ENCODE measurements around the gene JMJD1C.

DNA sequence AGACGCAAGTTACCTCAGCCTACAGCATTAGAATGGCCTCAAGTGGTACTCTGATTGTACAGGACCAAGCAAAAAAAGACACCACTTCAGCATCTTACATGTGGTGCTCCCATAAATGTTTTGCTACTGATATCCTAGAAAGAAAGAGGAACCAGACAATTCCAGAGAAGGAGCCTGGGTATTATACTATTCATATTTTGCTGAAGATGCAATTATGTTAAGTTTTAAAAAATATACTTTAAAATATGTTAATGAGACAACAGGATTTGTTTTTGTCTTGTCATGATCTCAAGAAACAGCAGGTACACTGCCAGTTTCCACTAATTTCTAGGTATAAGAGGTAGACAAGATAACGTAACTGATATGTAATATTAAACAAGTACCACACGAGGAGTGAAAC lies 92.6 kb downstream of the JMJD1C start:
- TF ChIP-seq, protein P1, sequence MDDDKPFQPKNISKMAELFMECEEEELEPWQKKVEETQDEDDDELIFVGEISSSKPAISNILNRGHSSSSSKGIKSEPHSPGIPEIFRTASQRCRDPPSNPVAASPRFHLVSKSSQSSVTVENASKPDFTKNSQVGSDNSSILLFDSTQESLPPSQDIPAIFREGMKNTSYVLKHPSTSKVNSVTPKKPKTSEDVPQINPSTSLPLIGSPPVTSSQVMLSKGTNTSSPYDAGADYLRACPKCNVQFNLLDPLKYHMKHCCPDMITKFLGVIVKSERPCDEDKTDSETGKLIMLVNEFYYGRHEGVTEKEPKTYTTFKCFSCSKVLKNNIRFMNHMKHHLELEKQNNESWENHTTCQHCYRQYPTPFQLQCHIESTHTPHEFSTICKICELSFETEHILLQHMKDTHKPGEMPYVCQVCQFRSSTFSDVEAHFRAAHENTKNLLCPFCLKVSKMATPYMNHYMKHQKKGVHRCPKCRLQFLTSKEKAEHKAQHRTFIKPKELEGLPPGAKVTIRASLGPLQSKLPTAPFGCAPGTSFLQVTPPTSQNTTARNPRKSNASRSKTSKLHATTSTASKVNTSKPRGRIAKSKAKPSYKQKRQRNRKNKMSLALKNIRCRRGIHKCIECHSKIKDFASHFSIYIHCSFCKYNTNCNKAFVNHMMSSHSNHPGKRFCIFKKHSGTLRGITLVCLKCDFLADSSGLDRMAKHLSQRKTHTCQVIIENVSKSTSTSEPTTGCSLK (tag by site-specific recombination; IDR thresholded peaks at IDR 0.05) = no peak
- TF ChIP-seq ZFP69B (tag by site-specific recombination; IDR thresholded peaks at IDR 0.05) = no peak
- TF ChIP-seq, protein P2, sequence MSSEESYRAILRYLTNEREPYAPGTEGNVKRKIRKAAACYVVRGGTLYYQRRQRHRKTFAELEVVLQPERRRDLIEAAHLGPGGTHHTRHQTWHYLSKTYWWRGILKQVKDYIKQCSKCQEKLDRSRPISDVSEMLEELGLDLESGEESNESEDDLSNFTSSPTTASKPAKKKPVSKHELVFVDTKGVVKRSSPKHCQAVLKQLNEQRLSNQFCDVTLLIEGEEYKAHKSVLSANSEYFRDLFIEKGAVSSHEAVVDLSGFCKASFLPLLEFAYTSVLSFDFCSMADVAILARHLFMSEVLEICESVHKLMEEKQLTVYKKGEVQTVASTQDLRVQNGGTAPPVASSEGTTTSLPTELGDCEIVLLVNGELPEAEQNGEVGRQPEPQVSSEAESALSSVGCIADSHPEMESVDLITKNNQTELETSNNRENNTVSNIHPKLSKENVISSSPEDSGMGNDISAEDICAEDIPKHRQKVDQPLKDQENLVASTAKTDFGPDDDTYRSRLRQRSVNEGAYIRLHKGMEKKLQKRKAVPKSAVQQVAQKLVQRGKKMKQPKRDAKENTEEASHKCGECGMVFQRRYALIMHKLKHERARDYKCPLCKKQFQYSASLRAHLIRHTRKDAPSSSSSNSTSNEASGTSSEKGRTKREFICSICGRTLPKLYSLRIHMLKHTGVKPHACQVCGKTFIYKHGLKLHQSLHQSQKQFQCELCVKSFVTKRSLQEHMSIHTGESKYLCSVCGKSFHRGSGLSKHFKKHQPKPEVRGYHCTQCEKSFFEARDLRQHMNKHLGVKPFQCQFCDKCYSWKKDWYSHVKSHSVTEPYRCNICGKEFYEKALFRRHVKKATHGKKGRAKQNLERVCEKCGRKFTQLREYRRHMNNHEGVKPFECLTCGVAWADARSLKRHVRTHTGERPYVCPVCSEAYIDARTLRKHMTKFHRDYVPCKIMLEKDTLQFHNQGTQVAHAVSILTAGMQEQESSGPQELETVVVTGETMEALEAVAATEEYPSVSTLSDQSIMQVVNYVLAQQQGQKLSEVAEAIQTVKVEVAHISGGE (tag by site-specific recombination; conservative IDR thresholded peaks at IDR 0.05; ENCODE audit: low read depth) = no peak
- TF ChIP-seq, protein P3, sequence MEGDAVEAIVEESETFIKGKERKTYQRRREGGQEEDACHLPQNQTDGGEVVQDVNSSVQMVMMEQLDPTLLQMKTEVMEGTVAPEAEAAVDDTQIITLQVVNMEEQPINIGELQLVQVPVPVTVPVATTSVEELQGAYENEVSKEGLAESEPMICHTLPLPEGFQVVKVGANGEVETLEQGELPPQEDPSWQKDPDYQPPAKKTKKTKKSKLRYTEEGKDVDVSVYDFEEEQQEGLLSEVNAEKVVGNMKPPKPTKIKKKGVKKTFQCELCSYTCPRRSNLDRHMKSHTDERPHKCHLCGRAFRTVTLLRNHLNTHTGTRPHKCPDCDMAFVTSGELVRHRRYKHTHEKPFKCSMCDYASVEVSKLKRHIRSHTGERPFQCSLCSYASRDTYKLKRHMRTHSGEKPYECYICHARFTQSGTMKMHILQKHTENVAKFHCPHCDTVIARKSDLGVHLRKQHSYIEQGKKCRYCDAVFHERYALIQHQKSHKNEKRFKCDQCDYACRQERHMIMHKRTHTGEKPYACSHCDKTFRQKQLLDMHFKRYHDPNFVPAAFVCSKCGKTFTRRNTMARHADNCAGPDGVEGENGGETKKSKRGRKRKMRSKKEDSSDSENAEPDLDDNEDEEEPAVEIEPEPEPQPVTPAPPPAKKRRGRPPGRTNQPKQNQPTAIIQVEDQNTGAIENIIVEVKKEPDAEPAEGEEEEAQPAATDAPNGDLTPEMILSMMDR (tag by site-specific recombination; IDR thresholded peaks at IDR 0.05) = no peak
- no peak for TF ChIP-seq ZNF133 (tag by site-specific recombination; IDR thresholded peaks at IDR 0.05)
- no peak for TF ChIP-seq ZNF707 (tag by site-specific recombination; IDR thresholded peaks at IDR 0.05)
- TF ChIP-seq, protein P4, sequence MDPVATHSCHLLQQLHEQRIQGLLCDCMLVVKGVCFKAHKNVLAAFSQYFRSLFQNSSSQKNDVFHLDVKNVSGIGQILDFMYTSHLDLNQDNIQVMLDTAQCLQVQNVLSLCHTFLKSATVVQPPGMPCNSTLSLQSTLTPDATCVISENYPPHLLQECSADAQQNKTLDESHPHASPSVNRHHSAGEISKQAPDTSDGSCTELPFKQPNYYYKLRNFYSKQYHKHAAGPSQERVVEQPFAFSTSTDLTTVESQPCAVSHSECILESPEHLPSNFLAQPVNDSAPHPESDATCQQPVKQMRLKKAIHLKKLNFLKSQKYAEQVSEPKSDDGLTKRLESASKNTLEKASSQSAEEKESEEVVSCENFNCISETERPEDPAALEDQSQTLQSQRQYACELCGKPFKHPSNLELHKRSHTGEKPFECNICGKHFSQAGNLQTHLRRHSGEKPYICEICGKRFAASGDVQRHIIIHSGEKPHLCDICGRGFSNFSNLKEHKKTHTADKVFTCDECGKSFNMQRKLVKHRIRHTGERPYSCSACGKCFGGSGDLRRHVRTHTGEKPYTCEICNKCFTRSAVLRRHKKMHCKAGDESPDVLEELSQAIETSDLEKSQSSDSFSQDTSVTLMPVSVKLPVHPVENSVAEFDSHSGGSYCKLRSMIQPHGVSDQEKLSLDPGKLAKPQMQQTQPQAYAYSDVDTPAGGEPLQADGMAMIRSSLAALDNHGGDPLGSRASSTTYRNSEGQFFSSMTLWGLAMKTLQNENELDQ (tag by site-specific recombination; IDR thresholded peaks at IDR 0.05; ENCODE audit: low read depth) = no peak
- TF ChIP-seq ZNF175 (tag by site-specific recombination; IDR thresholded peaks at IDR 0.05) = no peak
- TF ChIP-seq TCF7L2 (IDR thresholded peaks at IDR 0.05; ENCODE audit: borderline replicate concordance, low read depth, low read length) = no peak
- TF ChIP-seq SALL2 (tag by site-specific recombination; IDR thresholded peaks at IDR 0.05; ENCODE audit: borderline replicate concordance) = no peak
- TF ChIP-seq, protein P5, sequence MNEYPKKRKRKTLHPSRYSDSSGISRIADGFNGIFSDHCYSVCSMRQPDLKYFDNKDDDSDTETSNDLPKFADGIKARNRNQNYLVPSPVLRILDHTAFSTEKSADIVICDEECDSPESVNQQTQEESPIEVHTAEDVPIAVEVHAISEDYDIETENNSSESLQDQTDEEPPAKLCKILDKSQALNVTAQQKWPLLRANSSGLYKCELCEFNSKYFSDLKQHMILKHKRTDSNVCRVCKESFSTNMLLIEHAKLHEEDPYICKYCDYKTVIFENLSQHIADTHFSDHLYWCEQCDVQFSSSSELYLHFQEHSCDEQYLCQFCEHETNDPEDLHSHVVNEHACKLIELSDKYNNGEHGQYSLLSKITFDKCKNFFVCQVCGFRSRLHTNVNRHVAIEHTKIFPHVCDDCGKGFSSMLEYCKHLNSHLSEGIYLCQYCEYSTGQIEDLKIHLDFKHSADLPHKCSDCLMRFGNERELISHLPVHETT (tag by site-specific recombination; IDR thresholded peaks at IDR 0.05) = no peak
- TF ChIP-seq, protein P6, sequence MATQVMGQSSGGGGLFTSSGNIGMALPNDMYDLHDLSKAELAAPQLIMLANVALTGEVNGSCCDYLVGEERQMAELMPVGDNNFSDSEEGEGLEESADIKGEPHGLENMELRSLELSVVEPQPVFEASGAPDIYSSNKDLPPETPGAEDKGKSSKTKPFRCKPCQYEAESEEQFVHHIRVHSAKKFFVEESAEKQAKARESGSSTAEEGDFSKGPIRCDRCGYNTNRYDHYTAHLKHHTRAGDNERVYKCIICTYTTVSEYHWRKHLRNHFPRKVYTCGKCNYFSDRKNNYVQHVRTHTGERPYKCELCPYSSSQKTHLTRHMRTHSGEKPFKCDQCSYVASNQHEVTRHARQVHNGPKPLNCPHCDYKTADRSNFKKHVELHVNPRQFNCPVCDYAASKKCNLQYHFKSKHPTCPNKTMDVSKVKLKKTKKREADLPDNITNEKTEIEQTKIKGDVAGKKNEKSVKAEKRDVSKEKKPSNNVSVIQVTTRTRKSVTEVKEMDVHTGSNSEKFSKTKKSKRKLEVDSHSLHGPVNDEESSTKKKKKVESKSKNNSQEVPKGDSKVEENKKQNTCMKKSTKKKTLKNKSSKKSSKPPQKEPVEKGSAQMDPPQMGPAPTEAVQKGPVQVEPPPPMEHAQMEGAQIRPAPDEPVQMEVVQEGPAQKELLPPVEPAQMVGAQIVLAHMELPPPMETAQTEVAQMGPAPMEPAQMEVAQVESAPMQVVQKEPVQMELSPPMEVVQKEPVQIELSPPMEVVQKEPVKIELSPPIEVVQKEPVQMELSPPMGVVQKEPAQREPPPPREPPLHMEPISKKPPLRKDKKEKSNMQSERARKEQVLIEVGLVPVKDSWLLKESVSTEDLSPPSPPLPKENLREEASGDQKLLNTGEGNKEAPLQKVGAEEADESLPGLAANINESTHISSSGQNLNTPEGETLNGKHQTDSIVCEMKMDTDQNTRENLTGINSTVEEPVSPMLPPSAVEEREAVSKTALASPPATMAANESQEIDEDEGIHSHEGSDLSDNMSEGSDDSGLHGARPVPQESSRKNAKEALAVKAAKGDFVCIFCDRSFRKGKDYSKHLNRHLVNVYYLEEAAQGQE (tag by site-specific recombination; IDR thresholded peaks at IDR 0.05) = no peak
- TF ChIP-seq, protein P7, sequence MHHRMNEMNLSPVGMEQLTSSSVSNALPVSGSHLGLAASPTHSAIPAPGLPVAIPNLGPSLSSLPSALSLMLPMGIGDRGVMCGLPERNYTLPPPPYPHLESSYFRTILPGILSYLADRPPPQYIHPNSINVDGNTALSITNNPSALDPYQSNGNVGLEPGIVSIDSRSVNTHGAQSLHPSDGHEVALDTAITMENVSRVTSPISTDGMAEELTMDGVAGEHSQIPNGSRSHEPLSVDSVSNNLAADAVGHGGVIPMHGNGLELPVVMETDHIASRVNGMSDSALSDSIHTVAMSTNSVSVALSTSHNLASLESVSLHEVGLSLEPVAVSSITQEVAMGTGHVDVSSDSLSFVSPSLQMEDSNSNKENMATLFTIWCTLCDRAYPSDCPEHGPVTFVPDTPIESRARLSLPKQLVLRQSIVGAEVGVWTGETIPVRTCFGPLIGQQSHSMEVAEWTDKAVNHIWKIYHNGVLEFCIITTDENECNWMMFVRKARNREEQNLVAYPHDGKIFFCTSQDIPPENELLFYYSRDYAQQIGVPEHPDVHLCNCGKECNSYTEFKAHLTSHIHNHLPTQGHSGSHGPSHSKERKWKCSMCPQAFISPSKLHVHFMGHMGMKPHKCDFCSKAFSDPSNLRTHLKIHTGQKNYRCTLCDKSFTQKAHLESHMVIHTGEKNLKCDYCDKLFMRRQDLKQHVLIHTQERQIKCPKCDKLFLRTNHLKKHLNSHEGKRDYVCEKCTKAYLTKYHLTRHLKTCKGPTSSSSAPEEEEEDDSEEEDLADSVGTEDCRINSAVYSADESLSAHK (tag by site-specific recombination; IDR thresholded peaks at IDR 0.05) = no peak
- TF ChIP-seq ZFP41 (tag by site-specific recombination; IDR thresholded peaks at IDR 0.05; ENCODE audit: borderline replicate concordance) = no peak

Measured in HEK293 (cell line).